A673 (cell line): ENCODE results near the gene FCHSD1. TPM values are rescaled to one million over a fixed set of nuclear protein-coding genes. Genes with fewer than 3 reads are reported as not detected.
A peak's percentile ranks its signal among the peaks of the same experiment; 100 is the strongest.

Experiments used
- BruUV-seq: library from RNA; stranded (reverse); fragments of 400-500 nt; replicated peaks from 2 replicates; lab custom pipeline; 2021; lab: Mats Ljungman, UMichigan
- CTCF ChIA-PET: fragments of 300-600 bp; sonication (Branson Sonifier 250); formaldehyde crosslinking; loops from one replicate; lab custom pipeline; 2022; ENCODE audit warnings: antibody characterized with exemption; lab: Charles Lee
- POLR2A ChIA-PET: fragments of 300-600 bp; sonication (Branson Sonifier 250); formaldehyde crosslinking; loops from one replicate; lab custom pipeline; 2022; ENCODE audit warnings: antibody characterized with exemption; ENCODE audit not compliant: low non-redundant PET; lab: Charles Lee
- DNase-seq: peaks from one replicate; pipeline ENCODE4 v3.0.0-alpha.2; 2015; ENCODE audit warnings: low spot score
- H3K27ac ChIP-seq: fragments of 200-600 bp; sonication (generic); 2 replicates; pipeline ENCODE4 v1.5.1; 2016; ENCODE audit warnings: mixed run types, low read depth, mild to moderate bottlenecking, mixed read lengths, antibody characterized with exemption, low read length; ENCODE audit not compliant: poor library complexity, severe bottlenecking
- H3K27me3 ChIP-seq: fragments of 200-600 bp; sonication (generic); replicated peaks from 2 replicates; pipeline ENCODE4 v1.6.1; 2017; ENCODE audit warnings: mixed run types, low read depth, mild to moderate bottlenecking, mixed read lengths, antibody characterized with exemption, low read length; ENCODE audit not compliant: insufficient read depth, poor library complexity
- H3K36me3 ChIP-seq: fragments of 200-600 bp; sonication (generic); 2 replicates; pipeline ENCODE4 v1.6.1; 2016; ENCODE audit warnings: mixed run types, mild to moderate bottlenecking, mixed read lengths, antibody characterized with exemption, low read length; ENCODE audit not compliant: insufficient read depth, poor library complexity, severe bottlenecking
- H3K4me1 ChIP-seq: fragments of 200-600 bp; sonication (generic); 2 replicates; pipeline ENCODE4 v1.6.1; 2017; ENCODE audit warnings: mixed run types, mild to moderate bottlenecking, mixed read lengths, antibody characterized with exemption, low read length; ENCODE audit not compliant: insufficient read depth, poor library complexity, severe bottlenecking
- H3K4me3 ChIP-seq: fragments of 200-600 bp; sonication (generic); 2 replicates; pipeline ENCODE4 v1.5.1; 2016; ENCODE audit warnings: low read depth, mixed run types, mild to moderate bottlenecking, mixed read lengths, low read length; ENCODE audit not compliant: poor library complexity, severe bottlenecking
- H3K9me3 ChIP-seq: fragments of 200-600 bp; sonication (generic); 2 replicates; pipeline ENCODE4 v1.6.1; 2016; ENCODE audit warnings: mixed run types, low read depth, mild to moderate bottlenecking, mixed read lengths, antibody characterized with exemption, low read length; ENCODE audit not compliant: poor library complexity, severe bottlenecking
- CTCF ChIP-seq: fragments of 300-800, 200-600 bp; sonication (generic); conservative IDR thresholded peaks from 2 replicates; pipeline ENCODE4 v1.5.1; 2017; ENCODE audit warnings: low read depth, mild to moderate bottlenecking, antibody characterized with exemption, low read length, moderate library complexity, mixed read lengths
- EZH2 ChIP-seq: fragments of 200-600 bp; sonication (generic); IDR thresholded peaks from 2 replicates; pipeline ENCODE4 v1.6.1; 2017; ENCODE audit warnings: borderline replicate concordance, low read depth, mild to moderate bottlenecking, mixed read lengths, antibody characterized with exemption, low read length; ENCODE audit not compliant: poor library complexity, severe bottlenecking
- intact Hi-C: fragments of 100-400 bp; cut with micrococcal nuclease; formaldehyde crosslinking; loops from one replicate; pipeline ENCODE4 v1.10.0; 2022; ENCODE audit not compliant: unreplicated experiment
- total RNA-seq: library from RNA; stranded (reverse); gene quantifications from 2 replicates; pipeline ENCODE4 v1.2.3, GENCODE V29; 2021

The FCHSD1 gene
- total RNA-seq, 1 experiment from 2014 or later, result 2.3 TPM

- ChIA-PET CTCF (no interaction called here), POLR2A (no interaction called here)
- Histone ChIP-seq H3K9me3 (no peaks in the 10 kb centered on the region), H3K27ac (no peak overlapping the region), H3K4me3 (no peak overlapping the region), H3K4me1 (peaks cover 10% of the 10 kb centered on the region), H3K36me3 (no peaks in the 10 kb centered on the region), H3K27me3 (no peaks in the 10 kb centered on the region)
- TF ChIP-seq EZH2 (no peak), CTCF (no peak)
- intact Hi-C loops, result no loop called here
- no TSS peak for BruUV-seq
- no peak for DNase-seq
Measured at GRCh38 chr5:141674747-141675146, 23.5 kb upstream of the FCHSD1 start.

GRCh38 chr5:141672841-141673813 is 21.9 kb upstream of the FCHSD1 start:
- H3K27me3 ChIP-seq, result no peaks in the 10 kb centered on the region
- BruUV-seq, result no TSS peak
- DNase-seq, result peak; percentile 82
- no peaks in the 10 kb centered on the region for H3K36me3 ChIP-seq
- no peak overlapping the region for H3K27ac ChIP-seq
- intact Hi-C loops, result no loop called here
- H3K4me1 ChIP-seq, result peaks cover 13% of the 10 kb centered on the region
- TF ChIP-seq CTCF (no peak), EZH2 (no peak)
- H3K9me3 ChIP-seq, result no peaks in the 10 kb centered on the region
- ChIA-PET CTCF (interaction anchor here (1.8 kb wide), 1 partner anchor 8 kb away, joined by 5 read pairs; no protein-coding TSS in a partner anchor), POLR2A (interaction anchor here (0.5 kb wide), 1 partner anchor 11 kb away, joined by 4 read pairs; no protein-coding TSS in a partner anchor)
- H3K4me3 ChIP-seq, result no peak overlapping the region

GRCh38 chr5:141672071-141672840 is 21.0 kb upstream of the FCHSD1 start:
- POLR2A ChIA-PET, result interaction anchor here (0.5 to 0.6 kb wide), 2 partner anchors 12 to 510 kb away, joined by 4 read pairs; no protein-coding TSS in a partner anchor
- no peak for TF ChIP-seq EZH2
- no peak for TF ChIP-seq CTCF
- Histone ChIP-seq H3K27ac (no peak overlapping the region), H3K4me1 (peaks cover 13% of the 10 kb centered on the region), H3K4me3 (no peak overlapping the region), H3K9me3 (no peaks in the 10 kb centered on the region), H3K27me3 (no peaks in the 10 kb centered on the region), H3K36me3 (no peaks in the 10 kb centered on the region)
- no TSS peak for BruUV-seq
- no peak for DNase-seq
- intact Hi-C loops, result no loop called here
- CTCF ChIA-PET, result interaction anchor here (1.8 kb wide), 1 partner anchor 8 kb away, joined by 5 read pairs; no protein-coding TSS in a partner anchor
